Globus pallidus (tissue), 1 donor: ENCODE results near the gene A3GALT2.
A peak's percentile ranks its signal among the peaks of the same experiment; 100 is the strongest.
"Not testable (repeated sequence)": the region's sequence is repeated elsewhere in the genome, so short reads cannot be mapped to it uniquely, and the experiment has no call there.

Experiments
- DNase-seq: peaks from one replicate; pipeline ENCODE4 v3.0.0-alpha.2; 2015; ENCODE audit warnings: low spot score

The A3GALT2 gene

GRCh38 chr1:33292726-33293340 is 28.1 kb downstream of the A3GALT2 start:
- DNase-seq: no peak

DNA sequence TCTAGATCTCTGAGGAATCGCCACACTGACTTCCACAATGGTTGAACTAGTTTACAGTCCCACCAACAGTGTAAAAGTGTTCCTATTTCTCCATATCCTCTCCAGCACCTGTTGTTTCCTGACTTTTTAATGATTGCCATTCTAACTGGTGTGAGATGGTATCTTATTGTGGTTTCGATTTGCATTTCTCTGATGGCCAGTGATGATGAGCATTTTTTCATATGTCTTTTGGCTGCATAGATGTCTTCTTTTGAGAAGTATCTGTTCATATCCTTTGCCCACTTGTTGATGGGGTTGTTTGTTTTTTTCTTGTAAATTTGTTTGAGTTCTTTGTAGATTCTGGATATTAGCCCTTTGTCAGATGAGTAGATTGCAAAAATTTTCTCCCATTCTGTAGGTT is 30.3 kb downstream of the A3GALT2 start:
- DNase-seq: not testable (repeated sequence)

DNA sequence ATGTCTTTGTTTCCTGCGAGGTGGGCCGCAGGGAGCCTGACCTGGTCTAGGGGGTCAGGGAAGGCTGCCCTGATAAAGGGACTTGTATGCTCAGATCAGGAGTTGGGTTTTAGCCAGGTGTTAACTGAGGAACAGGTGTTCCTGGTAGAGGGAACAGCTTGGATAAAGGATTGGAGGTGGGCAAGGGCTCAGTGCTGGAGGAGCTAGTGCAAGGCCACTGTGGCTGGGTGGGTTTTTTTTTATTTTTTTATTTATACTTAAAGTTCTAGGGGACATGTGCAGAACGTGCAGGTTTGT is 31.1 kb downstream of the A3GALT2 start:
- no peak for DNase-seq

GRCh38 chr1:33288976-33289857 is 31.7 kb downstream of the A3GALT2 start:
- no peak for DNase-seq

GRCh38 chr1:33287317-33287716 is 33.6 kb downstream of the A3GALT2 start:
- DNase-seq: no peak

DNA sequence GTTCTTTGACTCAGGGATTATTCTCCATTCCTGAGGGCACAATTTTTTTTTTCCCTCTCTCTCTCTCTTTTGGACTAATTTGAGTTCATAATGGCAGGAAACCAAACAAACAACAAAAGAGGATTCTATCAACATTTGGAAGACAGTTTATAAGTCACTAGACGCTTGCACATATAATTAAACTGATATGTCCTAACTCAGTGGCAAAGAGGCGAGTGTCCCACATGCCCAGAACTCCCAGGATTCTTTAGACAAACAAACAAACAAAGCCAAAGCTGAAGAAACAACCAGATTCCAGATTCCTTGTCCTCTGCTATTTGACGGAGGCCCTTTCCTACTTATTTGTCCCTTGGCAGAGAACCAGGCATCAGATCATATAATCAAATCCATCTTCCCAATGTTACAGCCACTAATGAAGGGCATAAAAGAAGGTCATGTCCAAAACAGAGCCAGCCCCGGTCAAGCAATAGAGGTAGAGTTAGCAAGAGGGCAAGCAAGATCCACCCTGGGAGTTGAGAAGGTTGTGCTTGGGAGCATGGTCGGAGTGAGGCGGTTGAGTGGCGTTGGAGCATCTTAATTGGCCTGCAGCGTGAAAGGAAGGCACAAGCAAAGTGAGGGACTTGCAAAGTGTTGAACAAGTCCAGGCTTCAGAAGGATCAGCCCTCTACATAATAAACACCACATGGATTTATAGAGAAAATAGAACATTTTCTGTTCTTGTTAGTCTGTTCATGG is 34.3 kb downstream of the A3GALT2 start:
- DNase-seq: peak; percentile 39

GRCh38 chr1:33284049-33284448 is 36.8 kb downstream of the A3GALT2 start:
- no peak for DNase-seq

GRCh38 chr1:33282791-33283190 is 38.1 kb downstream of the A3GALT2 start:
- no peak for DNase-seq

DNA sequence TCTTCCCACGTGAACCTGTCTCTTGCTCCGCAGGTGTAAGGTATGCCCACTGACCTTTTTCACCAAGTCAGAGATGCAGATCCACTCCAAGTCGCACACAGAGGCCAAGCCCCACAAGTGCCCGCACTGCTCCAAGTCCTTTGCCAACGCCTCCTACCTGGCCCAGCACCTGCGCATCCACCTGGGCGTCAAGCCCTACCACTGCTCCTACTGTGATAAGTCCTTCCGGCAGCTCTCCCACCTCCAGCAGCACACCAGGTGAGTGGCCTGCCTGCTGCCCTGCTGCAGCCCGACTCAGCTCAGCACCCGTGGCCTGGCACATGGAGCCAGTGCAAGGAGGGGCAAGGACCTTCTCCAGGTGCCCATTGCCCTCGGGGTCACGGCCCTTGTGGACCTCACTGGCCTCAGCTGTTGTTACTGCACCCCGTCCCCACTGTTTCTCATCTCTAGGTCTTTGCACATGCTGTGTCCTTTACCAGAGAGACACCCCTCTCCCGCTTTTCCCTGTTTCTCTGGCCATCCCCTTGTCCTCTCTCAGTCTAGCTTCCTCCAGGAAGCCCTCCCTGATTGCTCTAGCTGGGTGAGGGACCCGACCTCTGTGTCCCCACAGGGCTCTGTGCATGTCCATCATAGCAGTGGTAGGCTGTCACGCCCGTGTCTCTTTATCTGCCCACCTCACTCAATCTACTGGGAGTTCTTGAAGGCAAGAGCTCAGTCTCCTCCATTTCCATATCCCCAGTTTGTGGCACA is 39.2 kb downstream of the A3GALT2 start:
- no peak for DNase-seq

- DNase-seq: no peak
Measured at GRCh38 chr1:33280091-33280661, 40.7 kb downstream of the A3GALT2 start.

- DNase-seq: no peak
Measured at GRCh38 chr1:33277488-33278084, 43.3 kb downstream of the A3GALT2 start.

DNA sequence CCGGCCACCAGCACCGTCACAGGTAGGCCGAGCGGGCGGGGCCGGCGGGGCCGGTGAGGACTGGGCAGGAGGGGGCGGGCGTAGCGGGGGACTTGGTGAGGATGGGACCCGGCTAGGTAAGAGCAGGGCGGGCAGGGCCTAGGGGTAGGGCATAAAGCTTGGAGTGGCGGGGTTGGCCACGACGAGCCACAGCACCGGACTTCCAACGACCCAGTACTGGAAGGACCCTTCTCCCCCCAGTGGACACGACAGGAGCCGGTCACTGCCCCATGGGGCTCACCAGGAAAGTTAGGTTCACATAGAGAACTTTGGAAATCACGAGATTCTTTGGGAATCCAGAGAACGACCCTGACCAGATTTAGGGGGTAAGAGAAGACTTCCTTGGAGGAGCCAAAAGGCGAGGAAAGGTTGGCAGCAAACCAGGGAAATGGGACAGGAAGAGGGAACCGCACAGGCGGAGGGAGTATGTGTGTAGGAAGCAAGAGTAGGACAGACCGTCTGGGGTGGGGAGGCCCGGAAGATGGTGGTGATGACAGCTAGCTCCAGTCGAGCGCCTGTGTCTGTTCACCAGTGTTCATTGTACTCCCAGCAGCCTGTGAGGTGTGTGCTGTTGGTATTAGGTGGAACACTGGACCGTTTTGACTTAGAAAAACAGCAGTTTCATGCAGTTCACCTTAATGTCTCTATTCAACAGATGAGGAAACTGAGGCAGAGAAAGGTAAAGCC is 44.2 kb downstream of the A3GALT2 start:
- no peak for DNase-seq

DNA sequence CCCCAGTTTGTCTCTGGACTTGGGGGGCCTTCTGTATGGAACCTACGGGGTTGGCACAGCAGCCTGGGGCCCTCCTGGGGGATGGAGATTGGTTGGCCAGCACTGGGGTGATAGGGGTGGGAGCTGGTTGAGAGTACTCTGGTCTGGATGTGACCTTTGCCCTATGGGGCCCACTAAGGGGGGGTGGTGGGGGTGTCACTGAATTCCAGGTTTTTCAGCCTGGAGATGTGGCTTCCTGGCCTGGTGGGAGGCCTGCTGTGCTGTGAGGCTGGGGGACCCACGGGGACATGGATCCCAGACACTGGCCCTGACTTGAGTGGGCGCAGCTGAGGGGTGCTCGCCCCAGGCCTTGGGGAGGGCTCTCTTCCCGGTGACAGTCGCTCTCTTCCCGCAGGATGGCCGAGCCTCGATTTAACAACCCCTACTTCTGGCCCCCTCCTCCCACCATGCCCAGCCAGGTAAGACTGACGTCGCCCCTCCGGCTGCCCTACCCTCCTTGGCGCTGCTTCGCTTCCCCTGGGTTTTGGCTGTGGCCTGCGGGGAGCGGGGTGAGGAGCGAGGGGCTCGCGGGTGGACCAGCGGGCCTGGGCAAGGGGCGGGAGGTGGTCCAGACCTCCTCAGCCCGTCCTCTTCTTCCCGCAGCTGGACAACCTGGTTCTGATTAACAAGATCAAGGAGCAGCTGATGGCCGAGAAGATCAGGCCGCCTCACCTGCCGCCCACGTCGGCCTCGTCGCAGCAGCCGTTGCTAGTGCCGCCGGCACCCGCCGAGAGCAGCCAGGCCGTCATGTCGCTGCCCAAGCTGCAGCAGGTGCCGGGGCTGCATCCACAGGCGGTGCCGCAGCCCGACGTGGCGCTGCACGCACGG is 45.0 kb downstream of the A3GALT2 start:
- no peak for DNase-seq

DNA sequence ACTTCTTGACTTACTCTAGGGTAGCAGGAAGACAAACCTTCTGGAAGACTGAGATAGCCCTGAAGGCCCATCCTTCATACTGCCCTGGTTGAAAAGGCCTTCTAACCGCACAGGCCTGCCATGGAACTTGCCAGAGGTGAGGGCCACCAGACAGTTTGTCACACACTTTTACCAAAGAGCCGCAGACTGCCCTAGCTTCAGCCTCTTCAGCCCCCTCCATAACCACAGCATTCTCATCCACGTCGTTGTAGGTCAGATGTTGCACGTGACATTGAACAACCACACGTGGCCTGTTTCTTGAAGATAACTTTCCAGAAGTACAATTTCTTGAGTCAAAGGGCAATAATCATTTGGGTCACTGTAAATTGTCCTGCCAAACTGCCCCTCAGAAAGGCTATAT is 45.7 kb downstream of the A3GALT2 start:
- DNase-seq: no peak

DNA sequence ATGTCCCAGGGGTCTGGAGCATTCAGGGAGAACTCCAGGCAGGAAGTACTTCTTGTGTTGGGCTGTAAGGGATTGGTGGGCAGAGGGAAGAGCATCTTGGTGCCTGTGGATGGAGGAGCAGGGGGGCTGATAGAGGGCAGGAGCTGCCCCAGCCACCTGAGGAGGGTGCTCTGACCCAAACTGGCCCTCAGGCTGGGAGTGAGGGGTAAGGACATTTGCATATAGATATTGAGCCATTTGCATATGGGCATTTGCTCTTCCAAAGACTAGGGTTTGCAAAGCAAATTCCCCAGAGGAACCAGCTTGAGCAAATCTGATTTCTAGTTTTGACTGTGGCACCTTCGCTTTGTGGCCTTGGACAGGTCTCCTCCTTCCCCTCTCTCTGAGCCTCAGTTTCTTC is 46.5 kb downstream of the A3GALT2 start:
- no peak for DNase-seq

DNA sequence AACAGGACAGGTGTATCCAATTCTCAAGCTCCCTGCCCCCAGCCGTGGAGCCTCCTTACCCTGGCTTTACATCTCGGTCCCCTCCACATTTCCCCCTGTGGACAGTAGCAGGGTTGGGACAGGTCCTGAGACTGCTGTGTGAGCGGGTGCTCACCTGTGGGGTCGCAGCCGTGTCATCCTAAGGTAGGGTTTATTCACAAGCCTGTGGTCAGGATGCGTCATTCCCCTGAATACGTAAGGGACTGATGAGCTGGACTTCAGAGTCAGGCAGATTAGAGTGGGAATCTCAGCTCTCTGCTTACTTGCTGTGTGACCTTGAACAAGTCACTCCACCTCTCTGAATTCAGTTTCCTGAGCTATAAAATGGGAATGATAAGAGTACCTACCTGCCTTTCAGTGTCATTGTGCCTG is 46.9 kb downstream of the A3GALT2 start:
- DNase-seq: no peak

DNA sequence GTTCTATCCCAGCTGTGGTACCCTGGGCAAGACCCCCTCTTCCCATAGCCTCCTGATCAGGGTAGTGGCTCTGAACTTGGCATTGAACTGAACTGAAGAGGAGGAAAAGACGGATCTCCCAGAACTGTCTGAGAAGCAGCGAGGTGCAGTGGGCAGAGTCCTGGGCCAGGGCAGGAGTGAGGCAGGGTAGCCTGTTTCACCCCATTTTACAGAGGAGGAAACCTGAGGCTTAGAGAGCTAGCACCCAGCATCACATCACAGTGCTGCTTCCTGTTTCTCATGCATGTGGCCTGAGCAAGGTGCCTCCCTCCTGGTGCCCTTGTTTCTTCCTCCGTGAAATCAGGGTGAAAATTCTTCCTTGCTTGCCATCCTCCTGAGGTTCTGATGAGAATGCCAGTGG is 47.5 kb downstream of the A3GALT2 start:
- no peak for DNase-seq

- no peak for DNase-seq
Measured at GRCh38 chr1:33272930-33273329, 48.0 kb downstream of the A3GALT2 start.

GRCh38 chr1:33272509-33272908 is 48.4 kb downstream of the A3GALT2 start:
- DNase-seq: no peak
